Measurements from ENCODE around the gene ST6GAL1.
A peak's percentile ranks its signal among the peaks of the same experiment; 100 is the strongest.
"Not testable (repeated sequence)": the region's sequence is repeated elsewhere in the genome, so short reads cannot be mapped to it uniquely, and the experiment has no call there.

ST6GAL1 gene

DNA sequence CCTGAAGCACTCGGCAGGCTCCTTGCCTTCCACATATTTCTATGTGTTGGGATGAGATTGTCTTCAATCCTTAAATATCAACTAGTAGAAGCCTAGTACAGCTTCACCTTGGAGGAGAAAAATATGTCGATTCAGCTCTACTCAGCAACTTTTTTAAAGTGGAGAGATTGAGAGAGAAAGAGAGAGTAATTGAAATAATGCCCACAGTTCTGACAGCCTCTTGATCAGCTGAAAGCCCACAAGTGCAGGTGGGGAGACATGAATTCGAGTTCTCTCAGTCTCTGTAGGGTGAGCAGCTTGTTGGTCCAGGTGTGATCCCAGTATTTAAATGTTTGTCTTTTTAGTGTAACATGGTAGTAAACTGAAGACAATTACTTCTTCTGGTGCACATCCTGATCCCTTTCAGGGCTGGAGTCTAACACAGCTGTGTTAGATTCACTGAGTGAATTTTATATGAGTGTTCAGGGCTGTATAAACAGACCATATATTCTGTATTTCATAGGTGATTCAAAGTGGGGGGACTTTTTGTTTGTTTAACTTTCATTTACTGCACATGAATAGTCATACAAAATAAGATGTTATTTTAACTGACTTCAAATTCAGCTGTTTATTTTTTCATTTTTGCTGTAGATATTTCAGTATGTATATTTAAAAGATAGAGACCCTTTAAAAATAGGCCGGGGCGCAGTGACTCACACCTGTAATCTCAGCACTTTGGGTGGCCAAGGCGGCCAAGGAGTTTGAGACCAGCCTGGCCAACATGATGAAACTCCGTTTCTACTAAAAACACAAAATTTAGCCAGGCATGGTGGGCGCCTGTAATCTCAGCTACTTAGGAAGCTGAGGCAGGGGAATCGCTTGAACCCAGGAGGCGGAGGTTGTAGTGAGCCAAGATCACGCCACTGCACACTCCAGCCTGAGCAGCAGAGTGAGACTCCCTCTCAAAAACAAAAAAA lies 64.0 kb downstream of the ST6GAL1 start:
- DNase-seq (ENCODE audit: low read depth, low spot score) = no peak

DNA sequence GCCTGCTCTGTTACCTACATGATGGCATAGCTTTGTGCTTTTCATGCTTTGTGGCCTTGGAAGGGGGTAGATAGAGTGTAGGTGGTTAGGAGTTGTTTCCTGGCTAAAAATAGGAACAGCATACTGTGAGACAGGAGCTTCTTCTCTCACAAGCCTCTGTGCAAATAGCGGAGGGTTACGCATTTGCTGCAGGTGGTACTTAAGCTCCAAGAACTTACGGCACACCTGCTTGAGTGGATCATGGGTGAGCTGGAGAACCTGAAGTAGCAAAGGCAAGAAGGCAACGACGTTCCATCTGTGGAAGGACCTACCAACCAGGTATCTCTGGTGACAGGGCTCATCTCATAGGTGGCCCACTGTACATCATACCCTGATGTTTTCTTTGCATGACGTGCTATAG lies 66.0 kb downstream of the ST6GAL1 start:
- no peak for DNase-seq (ENCODE audit: low read depth, low spot score)

GRCh38 chr3:186997061-186997460 lies 66.7 kb downstream of the ST6GAL1 start:
- no peak for DNase-seq (ENCODE audit: low read depth, low spot score)

GRCh38 chr3:186997473-186997939 lies 67.2 kb downstream of the ST6GAL1 start:
- no peak for DNase-seq (ENCODE audit: low read depth, low spot score)

GRCh38 chr3:186998937-186999368 lies 68.6 kb downstream of the ST6GAL1 start:
- DNase-seq (ENCODE audit: low read depth, low spot score) = peak; percentile 97

- no peak for DNase-seq (ENCODE audit: low read depth, low spot score)
Measured at GRCh38 chr3:187000711-187001151, 70.4 kb downstream of the ST6GAL1 start.

- DNase-seq (ENCODE audit: low read depth, low spot score) = peak; percentile 36
Measured at GRCh38 chr3:187002915-187003314, 72.6 kb downstream of the ST6GAL1 start.

- DNase-seq (ENCODE audit: low read depth, low spot score) = no peak
Measured at GRCh38 chr3:187005827-187006481, 75.6 kb downstream of the ST6GAL1 start.

DNA sequence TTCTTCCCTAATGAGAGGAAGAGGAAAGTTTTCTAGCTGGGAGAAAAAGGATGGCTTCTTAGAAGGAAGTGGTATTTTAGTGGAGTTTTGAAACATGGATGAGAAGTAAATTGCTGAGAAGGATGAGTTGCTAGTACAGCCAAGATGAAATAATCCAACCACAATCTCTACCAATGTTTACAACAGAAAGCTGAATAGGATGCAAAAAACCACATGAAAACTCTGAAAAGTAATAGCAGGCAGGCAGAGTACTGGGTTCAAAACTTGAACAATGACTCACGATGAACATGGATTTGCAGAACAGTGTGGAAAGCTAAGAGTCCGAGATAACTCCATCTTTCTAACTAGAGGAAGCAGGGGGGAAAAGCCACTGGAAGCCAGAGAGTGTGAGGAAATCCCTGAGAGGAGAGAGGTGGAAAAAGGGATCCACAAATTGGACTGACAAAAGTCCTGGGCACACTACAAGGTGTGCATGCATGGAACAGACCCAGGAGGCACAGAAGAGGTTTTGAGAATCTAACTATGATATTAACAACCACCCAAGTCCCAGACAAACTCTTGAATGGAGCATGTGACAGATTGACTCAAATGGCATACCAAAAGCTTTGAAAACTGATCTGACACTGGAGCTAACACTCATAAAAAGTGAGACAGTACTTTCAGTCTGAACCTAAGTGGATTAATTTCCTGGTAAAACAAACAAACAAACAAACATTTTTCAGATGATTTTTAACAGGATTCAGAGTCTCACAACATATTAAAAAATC lies 76.7 kb downstream of the ST6GAL1 start:
- no peak for DNase-seq (ENCODE audit: low read depth, low spot score)

DNA sequence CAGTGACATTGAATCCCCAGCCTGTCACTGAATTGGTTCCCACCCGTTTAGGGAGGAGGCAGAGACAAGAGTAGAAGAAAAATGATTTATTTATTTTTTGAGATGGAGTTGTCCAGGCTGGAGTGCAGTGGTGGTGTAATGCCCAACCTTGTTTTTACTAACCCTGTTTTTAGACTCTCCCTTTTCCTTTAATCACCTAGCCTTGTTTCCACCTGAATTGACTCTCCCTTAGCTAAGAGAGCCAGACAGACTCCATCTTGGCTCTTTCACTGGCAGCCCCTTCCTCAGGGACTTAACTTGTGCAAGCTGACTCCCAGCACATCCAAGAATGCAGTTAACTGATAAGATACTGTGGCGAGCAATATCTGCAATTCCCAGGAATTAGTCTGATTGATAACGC lies 80.1 kb downstream of the ST6GAL1 start:
- DNase-seq (ENCODE audit: low read depth, low spot score) = not testable (repeated sequence)

GRCh38 chr3:187011915-187012314 lies 81.6 kb downstream of the ST6GAL1 start:
- no peak for DNase-seq (ENCODE audit: low read depth, low spot score)

GRCh38 chr3:187012609-187013051 lies 82.3 kb downstream of the ST6GAL1 start:
- DNase-seq (ENCODE audit: low read depth, low spot score) = no peak

DNA sequence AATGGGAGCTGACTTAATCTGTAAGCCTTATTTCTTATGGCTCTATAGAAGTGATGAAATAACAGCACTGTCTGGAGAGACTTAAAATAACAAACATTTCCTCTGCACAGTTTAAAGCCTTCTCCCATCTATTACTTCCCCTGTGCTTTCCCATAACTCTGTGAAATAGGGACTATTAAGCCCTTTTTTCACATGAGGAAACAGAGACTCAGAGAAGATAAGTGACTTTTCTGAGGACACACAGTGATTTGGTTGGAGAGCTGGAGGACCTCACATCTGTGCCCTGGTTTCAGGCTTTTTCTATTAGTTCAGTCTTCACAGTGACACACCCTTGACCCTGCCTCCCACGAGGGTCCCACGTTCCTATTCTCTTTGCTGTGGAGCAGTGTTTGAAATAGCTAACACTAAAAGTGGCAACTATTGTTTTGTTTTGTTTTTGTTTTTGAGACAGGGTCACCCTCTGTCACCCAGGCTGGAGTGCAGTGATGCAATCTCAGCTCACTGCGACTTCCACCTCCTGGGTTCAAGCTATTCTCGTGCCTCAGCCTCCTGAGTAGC lies 82.9 kb downstream of the ST6GAL1 start:
- no peak for DNase-seq (ENCODE audit: low read depth, low spot score)

GRCh38 chr3:187014417-187014864 lies 84.1 kb downstream of the ST6GAL1 start:
- no peak for DNase-seq (ENCODE audit: low read depth, low spot score)

- DNase-seq (ENCODE audit: low read depth, low spot score) = no peak
Measured at GRCh38 chr3:187015903-187016638, 85.7 kb downstream of the ST6GAL1 start.

GRCh38 chr3:187016639-187017345 lies 86.5 kb downstream of the ST6GAL1 start:
- no peak for DNase-seq (ENCODE audit: low read depth, low spot score)

DNA sequence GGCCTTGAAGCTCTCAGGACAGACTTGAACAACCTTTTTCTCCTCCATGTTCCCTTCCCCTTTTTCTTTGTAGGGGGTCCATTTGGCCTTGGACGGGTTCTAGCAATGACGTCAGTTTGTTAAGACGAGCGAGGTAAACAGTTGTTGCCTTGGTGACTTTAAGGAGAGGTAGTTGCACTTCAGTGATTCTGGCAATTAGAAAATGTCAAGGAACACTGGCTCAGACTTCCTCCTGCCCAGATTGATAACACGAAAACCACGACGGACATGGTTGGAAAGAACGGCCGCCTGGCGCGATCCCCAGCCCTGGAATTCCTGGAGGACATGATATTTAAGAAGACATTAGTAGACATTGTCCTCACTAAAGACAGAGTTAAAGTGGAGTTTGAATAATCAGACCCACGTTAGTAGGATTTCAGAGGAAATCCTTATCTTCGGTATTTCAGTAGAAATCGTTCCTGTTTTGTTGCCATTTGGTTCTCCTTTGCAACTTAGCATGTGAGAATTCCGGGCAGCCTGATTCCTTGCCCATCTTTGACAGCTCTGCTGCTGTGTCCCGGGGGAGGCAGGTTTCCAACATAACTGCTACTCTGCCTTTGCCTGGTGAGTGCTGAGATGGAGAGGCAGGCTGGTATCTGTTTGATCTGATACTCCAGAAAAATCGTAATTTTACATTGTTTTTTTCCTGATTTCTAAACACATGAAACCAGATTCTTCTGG lies 87.3 kb downstream of the ST6GAL1 start:
- DNase-seq (ENCODE audit: low read depth, low spot score) = no peak

GRCh38 chr3:187019542-187020072 lies 89.3 kb downstream of the ST6GAL1 start:
- no peak for DNase-seq (ENCODE audit: low read depth, low spot score)

DNA sequence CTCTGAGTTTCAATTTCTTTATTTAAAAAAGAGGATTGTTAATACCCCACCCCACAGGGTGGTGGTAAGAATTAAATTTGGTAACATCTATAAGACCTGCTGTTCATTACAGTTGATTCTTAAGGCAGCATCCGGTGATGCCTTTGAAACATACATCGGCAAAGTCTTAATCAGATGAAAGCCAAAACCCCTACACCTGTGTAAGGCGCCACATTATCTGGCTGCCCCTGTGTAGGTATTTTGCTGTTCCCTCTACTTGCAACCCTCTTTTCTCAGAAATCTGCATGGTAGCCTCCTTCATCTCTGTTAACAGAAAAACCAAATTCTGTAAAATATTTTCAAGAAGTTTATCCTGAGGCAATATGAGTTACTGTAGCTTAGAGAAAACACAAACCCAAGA lies 90.0 kb downstream of the ST6GAL1 start:
- no peak for DNase-seq (ENCODE audit: low read depth, low spot score)

Data from ELF-1 (cell line).